Cerebellar cortex (tissue), 1 donor: ENCODE results near the gene VWA3A.
"Not testable (repeated sequence)": the region's sequence is repeated elsewhere in the genome, so short reads cannot be mapped to it uniquely, and the experiment has no call there.

Source experiments
- DNase-seq: peaks from one replicate; pipeline ENCODE4 v3.0.0-alpha.2; 2015; ENCODE audit warnings: low spot score

VWA3A gene

DNA sequence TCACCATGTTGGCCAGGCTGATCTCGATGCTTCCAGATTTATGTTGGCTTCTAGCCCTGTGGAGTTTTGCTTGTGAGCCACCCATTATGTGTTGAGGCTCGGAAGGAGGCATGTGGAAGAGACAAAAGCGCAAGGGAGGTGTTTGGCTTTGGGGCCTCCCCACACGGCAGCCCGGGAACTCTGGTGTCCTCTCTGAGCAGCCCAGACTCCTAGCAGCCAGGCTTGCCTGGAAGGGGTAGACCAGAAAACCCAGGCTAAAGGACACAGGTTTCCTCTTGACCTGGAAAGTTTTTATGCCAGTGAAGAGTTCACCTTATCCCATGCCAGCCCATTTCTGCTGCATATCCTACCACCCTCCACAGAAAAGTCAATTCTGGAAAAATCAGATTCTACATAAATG is 91.0 kb downstream of the VWA3A start:
- DNase-seq: no peak

- no peak for DNase-seq
Measured at GRCh38 chr16:22183901-22184614, 91.7 kb downstream of the VWA3A start.

GRCh38 chr16:22184615-22184968 is 92.3 kb downstream of the VWA3A start:
- DNase-seq: no peak

DNA sequence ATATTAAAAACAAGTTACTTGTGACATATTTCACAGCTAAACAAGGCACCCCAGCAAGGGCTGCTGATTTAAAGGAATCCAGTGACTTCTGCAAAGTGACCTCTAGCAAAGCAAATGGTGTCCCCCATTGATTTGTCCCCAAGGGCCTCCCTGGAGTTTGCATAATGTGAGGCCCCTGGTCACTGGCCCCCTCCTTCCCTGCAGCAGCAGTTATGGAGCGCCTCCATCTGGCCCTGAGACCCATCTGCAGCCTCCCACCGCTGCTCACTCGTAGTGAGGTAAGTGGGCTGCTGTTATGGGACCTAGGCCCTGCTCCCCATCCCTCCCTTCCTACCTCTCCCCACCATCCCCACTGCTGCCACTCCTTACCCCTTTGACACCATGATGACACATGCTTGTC is 94.2 kb downstream of the VWA3A start:
- no peak for DNase-seq

GRCh38 chr16:22188267-22188594 is 95.9 kb downstream of the VWA3A start:
- DNase-seq: no peak

DNA sequence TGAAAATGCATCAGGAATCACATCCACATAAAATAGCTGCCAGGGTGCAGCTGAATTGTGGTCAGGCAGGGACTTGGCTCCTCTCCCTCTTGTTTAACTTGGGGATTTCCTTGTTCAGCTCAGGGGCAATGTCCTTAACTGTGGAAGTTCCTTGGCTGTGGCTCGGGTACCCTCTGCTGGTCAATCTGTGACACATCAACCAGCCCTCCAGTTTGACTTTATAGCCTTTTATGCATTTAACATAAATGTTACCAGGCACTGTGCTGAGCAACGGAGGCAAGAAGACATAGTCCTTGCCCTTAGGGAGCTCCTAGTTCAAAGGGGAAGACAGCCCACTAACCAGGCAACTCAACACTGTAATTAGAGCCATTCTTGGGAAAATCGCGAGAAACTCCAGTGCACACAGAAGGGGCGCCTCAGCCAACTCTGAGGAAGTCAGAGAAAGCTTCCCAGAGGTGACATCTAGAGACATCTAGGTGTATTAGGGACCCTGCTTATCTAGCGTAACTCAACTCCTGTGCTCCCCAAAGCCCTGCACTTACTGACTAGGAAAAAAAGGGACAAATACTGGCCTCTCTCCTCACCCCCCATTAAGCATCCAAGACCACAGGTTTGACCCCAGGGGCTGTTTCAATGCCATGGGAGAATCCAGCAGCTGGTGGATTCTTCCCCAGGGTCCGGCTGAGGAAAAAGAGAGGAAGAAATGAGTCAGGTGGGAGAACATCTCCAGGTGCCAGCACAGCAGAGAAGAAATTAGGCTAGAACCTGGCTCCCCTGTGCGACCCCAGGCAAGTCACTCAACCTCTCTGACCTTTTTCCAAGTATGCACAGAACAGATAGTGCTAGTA is 96.5 kb downstream of the VWA3A start:
- DNase-seq: peak; percentile 84

GRCh38 chr16:22189473-22190080 is 97.2 kb downstream of the VWA3A start:
- no peak for DNase-seq

DNA sequence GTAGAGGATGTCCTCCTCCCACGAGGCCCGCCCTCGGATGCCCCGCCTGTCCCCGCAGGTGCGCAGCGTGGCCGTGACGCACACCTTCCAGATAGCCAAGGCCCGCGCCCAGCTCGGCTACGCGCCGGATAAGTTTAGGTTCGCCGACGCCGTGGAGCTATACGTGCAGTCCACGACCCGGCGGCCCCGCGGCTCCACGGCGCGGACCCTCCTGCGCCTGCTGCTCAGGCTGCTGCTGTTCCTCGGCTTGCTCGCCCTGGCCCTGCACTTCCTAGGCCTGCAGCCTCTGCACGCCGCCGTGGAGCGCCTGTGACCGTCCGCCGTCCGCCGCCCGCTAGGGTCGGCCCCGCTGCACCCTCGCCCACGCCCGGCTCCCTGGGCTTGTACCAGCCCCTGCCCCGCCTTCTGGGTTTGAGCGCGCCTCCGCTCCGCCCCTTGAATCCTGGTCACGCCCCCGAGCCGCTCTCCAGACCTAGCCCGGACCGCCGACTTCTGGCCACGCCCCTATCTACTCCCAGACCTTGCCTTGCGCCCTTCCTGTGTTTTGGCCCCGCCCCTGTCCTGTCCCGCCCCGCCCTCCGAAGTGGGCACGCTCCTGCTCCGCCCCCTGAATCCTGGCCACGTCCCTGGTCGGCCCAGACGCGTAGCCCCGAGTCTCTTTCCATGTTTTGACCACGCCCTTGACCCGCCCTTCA is 97.9 kb downstream of the VWA3A start:
- peak; percentile 71 for DNase-seq

DNA sequence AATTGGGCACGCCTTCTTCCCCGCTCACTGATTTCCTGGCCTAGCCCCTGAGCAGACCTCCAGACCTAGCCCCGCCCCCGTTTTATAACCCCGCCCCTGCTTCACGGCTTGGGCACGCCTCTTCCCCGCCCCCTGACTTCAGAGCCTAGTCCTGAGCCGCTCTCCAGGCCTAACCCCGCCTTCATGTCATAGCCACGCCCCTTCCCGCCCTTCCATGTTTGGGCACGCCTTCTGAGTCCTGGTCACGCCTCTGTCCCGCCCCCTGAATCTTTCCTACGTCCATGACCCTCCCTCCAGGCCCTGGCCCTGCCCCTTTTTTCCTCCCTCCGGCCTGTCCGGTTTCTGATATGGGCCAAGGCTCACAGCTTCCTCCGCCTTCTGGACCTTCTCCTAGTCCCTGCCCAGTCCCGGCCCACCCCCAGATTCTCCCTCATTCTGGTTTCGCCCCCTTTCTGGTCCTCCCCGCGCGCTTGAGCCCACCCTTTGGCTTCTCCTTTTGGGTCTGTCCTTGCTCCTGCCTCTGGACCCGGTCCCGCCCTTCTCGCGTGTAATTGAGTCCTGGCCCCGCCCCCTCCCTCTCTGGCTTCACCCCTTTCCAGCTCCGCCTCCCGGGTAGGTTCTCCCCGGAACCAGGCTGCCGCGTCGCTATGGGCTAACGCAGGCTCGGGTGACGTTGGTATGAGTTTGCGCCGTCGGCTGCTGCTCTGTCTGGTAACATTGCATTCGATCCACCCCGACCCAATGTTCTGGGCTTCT is 98.6 kb downstream of the VWA3A start:
- peak; percentile 100 for DNase-seq

GRCh38 chr16:22191532-22192260 is 99.4 kb downstream of the VWA3A start:
- peak; percentile 50 for DNase-seq

- peak; percentile 81 for DNase-seq
Measured at GRCh38 chr16:22192261-22193062, 100.1 kb downstream of the VWA3A start.

DNA sequence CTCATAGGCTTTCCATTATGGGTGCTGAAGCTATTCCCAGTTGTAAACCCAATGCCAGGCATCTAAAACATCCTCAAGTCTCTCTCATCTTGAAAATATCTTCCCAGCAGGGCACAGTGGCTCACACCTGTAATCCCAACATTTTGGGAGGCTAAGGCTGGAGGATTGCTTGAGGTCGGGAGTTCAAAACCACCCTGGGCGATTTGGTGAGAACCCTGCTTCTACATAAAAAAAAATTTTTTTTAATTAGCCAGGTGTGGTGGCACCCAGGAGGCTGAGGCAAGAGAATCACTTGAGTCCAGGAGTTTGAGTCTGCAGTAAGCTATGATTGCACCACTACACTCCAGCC is 100.7 kb downstream of the VWA3A start:
- no peak for DNase-seq

DNA sequence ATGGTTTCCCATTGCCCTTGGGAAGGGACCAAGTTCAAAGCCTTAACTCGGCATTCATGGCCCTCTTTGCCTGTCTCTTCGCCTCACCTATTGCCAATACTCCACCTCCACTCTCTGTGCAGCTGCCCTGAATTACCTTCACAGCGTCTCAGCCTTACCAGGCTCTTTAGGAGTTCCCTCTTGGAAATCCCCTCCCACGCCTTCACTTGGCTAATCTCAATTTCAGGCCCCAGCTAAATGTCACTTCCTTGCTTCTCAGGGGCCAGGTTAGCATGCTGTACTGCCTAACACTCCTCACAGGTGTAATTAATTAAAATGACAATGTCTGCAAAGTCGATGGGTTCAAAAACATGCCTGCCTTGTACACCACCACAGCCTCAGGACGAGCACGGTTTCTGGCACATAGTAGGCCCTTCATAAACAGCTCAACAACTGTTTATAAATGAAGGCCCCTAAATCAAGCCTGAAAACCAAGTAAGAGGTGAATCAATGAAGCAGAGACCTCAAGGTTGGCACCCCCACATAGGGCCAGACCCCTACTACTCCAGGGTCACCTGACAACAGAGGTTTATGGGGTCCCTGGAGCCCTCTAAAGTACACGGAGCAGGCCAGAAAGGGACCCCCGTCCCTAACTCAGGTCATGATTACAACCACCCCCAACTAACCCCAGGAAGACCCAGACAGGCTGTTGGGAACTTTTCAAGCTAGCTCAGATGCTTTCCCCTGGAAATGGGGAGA is 102.5 kb downstream of the VWA3A start:
- DNase-seq: no peak

DNA sequence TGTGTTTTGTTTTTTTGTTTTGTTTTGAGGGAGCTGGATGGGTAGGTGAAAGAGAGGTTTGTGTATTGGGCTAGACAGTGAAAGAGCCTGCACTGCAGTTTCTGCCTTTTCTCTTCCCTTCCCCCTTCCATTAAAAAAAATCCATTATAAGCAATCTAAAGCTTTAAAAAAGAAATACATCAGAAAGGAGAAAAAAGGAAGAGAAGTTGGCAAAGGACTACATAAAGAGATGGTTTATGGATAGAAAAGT is 103.0 kb downstream of the VWA3A start:
- no peak for DNase-seq

DNA sequence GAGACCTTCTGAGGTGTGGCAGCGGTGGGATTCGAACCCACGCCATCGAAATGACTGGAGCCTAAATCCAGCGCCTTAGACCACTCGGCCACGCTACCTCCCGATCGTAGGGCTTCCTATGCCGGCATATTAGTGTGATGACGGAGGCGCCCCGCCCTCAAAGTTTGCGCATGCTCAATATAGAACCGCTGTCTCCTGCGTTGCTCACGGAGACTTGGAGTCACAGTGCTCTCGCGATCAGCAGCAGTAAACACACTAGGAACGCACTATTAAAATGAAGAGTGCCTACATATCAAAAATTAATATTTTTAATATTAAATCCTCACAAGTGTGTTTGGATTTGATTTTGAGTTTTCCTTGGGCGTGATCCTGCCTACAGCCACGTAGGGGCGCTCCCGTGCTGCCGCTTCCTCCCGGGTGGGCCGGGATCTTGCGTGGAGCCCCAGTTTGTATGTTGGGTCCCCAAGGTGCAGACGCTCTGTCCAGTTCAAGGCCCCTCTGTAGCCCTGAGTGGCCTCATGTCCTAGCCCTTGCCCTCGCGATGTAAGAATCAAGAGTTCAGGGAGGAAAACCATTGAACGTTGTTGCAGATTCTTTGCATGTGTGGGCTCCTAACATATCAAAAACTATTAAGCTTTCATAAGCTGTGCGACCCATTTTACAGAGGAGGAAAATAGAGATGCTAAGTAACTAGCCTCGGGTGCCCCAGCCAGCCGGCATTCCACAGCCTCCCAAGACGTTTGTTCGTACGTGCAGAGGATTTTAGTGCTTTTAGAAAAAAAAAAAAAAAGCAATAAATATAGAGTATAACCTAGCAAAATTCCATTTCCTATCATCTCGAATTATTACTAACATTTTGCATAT is 103.6 kb downstream of the VWA3A start:
- peak; percentile 97 for DNase-seq

- DNase-seq: not testable (repeated sequence)
Measured at GRCh38 chr16:22196559-22197168, 104.3 kb downstream of the VWA3A start.

- DNase-seq: no peak
Measured at GRCh38 chr16:22198547-22199293, 106.4 kb downstream of the VWA3A start.

DNA sequence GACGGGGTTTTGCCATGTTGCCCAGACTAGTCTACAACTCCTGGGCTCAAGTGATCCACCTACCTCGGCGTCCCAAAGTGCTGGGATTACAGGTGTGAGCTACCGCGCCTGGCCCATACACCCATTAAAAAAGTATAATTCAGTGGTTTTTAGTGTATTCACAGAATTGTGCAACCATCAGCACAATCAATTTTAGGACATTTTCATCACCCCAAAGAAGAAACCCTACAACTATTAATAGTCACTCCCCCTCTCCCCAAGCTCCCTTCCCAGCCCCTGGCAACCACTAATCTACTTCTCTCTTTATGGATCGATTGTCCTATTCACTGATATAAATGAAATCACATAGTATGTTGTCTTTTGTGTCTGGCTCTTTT is 109.9 kb downstream of the VWA3A start:
- DNase-seq: no peak
